K562 (cell line): Measurements from ENCODE around the gene LRP2BP. TPM values are rescaled to one million over a fixed set of nuclear protein-coding genes. Genes with fewer than 3 reads are reported as not detected.

Source experiments
- ATAC-seq: fragments of 200-7000 bp; cut with Tn5 transposase; 3 replicates; pipeline ENCODE4 v1.9.1; 2020; ENCODE audit warnings: moderate library complexity
- BruUV-seq: library from RNA; stranded (reverse); fragments of 400-500 nt; replicated peaks from 2 replicates; lab custom pipeline; 2021; lab: Mats Ljungman, UMichigan
- CTCF ChIA-PET: fragments of 300-600 bp; formaldehyde crosslinking; extraction: SDS; loops from one replicate; lab custom pipeline; 2021; ENCODE audit warnings: low intra/inter-chr PET ratio; lab: Yijun Ruan, JAX
- POLR2A ChIA-PET: fragments of 300-600, 350-650 bp; sonication (Branson Sonifier 250); formaldehyde crosslinking; extraction: SDS; loops from one replicate; lab custom pipeline; 2021; ENCODE audit warnings: antibody characterized with exemption, inconsistent platforms; lab: Yijun Ruan, JAX
- DNase-seq, 4 experiments: peaks; one replicate each; pipeline versions ENCODE4 v3.0.0 to v3.0.0-alpha.2; 2011 to 2018; ENCODE audit warnings: low spot score in 3 of 4, mixed read lengths in 3 of 4; ENCODE audit errors: extremely low read depth in 1 of 4
- FAIRE-seq: peaks from 2 replicates; lab custom pipeline; 2011; peaks lifted over from hg19 to GRCh38; lab: Jason Lieb, UNC
- H2AFZ ChIP-seq: 2 replicates; pipeline ENCODE4 v1.6.0; 2011; ENCODE audit warnings: low read depth, low read length, control low read depth, inconsistent platforms
- H3K27ac ChIP-seq: fragments of 200-600 bp; 3 replicates; pipeline ENCODE4 v1.8.0; 2011; ENCODE audit warnings: low read depth, mild to moderate bottlenecking, control low read depth, inconsistent platforms, low read length, moderate library complexity, mixed read lengths; ENCODE audit errors: extremely low read depth
- H3K27me3 ChIP-seq, 2 experiments: fragments of 300-600 bp in 1 of 2; 2 replicates in 1 of 2; 3 replicates in 1 of 2; pipeline versions ENCODE4 v1.6.0 to v1.8.0; 2011; ENCODE audit warnings: inconsistent platforms in 2 of 2, low read length in 2 of 2, mild to moderate bottlenecking in 1 of 2, mixed read lengths in 1 of 2, moderate library complexity in 1 of 2; ENCODE audit not compliant: control insufficient read depth in 2 of 2, insufficient read depth in 2 of 2
- H3K36me3 ChIP-seq: fragments of 300-600 bp; 3 replicates; pipeline ENCODE4 v1.8.0; 2011; ENCODE audit warnings: mild to moderate bottlenecking, low read length, inconsistent platforms; ENCODE audit not compliant: control insufficient read depth, insufficient read depth
- H3K4me1 ChIP-seq, 2 experiments: fragments of 200-600 bp in 1 of 2; replicated peaks in 1 of 2; 2 replicates in 1 of 2; 3 replicates in 1 of 2; pipeline versions ENCODE4 v1.5.1 to v1.8.0; 2011; ENCODE audit warnings: inconsistent platforms in 2 of 2, low read length in 2 of 2, mild to moderate bottlenecking in 1 of 2, mixed read lengths in 1 of 2, moderate library complexity in 1 of 2; ENCODE audit not compliant: control insufficient read depth in 2 of 2, insufficient read depth in 2 of 2
- H3K4me2 ChIP-seq: 2 replicates; pipeline ENCODE4 v1.6.1; 2011; ENCODE audit warnings: low read length, control low read depth, inconsistent platforms, mixed read lengths; ENCODE audit not compliant: insufficient read depth
- H3K4me3 ChIP-seq: fragments of 200-600 bp; sonication (generic), shearing (Covaris generic); 2 replicates; pipeline ENCODE4 v1.5.1; 2016; ENCODE audit warnings: control low read depth, inconsistent platforms
- H3K79me2 ChIP-seq: fragments of 200-600 bp; 3 replicates; pipeline ENCODE4 v1.8.0; 2011; ENCODE audit warnings: low read length, inconsistent platforms; ENCODE audit not compliant: control insufficient read depth, insufficient read depth
- H3K9ac ChIP-seq, 2 experiments: 2 replicates each; pipeline versions ENCODE4 v1.6.0 to v1.6.1; 2011; ENCODE audit warnings: low read depth in 2 of 2, low read length in 2 of 2, control low read depth in 1 of 2, inconsistent platforms in 1 of 2, mild to moderate bottlenecking in 1 of 2, mixed read lengths in 1 of 2; ENCODE audit not compliant: insufficient read depth in 1 of 2
- H3K9me1 ChIP-seq: one replicate; pipeline ENCODE4 v1.6.0; 2011; ENCODE audit warnings: inconsistent platforms, mild to moderate bottlenecking, low read length, moderate library complexity; ENCODE audit not compliant: control insufficient read depth, insufficient read depth
- H3K9me3 ChIP-seq: replicated peaks from 2 replicates; pipeline ENCODE4 v1.5.1; 2011; ENCODE audit warnings: low read depth, low read length, inconsistent platforms; ENCODE audit not compliant: control insufficient read depth, insufficient read depth
- H4K20me1 ChIP-seq: replicated peaks from 2 replicates; pipeline ENCODE4 v1.6.1; 2011; ENCODE audit warnings: low read length, inconsistent platforms, mixed read lengths; ENCODE audit not compliant: control insufficient read depth, insufficient read depth
- ARID1B ChIP-seq: fragments of 450-650 bp; IDR thresholded peaks from 2 replicates; pipeline ENCODE4 v1.6.1; 2016; ENCODE audit warnings: antibody characterized with exemption, mild to moderate bottlenecking, inconsistent platforms
- CBFA2T3 ChIP-seq: fragments of 450-650 bp; IDR thresholded peaks from 2 replicates; pipeline ENCODE4 v1.6.1; 2017
- CBX2 ChIP-seq: fragments of 200-600 bp; sonication (generic); IDR thresholded peaks from one replicate; pipeline ENCODE4 v1.6.1; 2012; ENCODE audit warnings: mild to moderate bottlenecking, low read length, inconsistent platforms; ENCODE audit not compliant: insufficient read depth, poor library complexity, severe bottlenecking
- SPI1 ChIP-seq: IDR thresholded peaks from 2 replicates; pipeline ENCODE4 v1.6.1; 2011; ENCODE audit warnings: low read depth, low read length, control low read depth, borderline replicate concordance
- ZKSCAN1 ChIP-seq: fragments of 150-350 bp; IDR thresholded peaks from 2 replicates; pipeline ENCODE4 v1.6.1; 2016; ENCODE audit warnings: low read depth, low read length
- ZNF133 ChIP-seq: fragments of 250-450 bp; sonication (Bioruptor Pico); IDR thresholded peaks from 2 replicates; pipeline ENCODE4 v1.4.0; 2020; ENCODE audit warnings: mild to moderate bottlenecking
- WGBS: fragments of 100-300 bp; shearing (Covaris generic); methylation state at CpG from one replicate; pipeline ENCODE4 v1.1.6; 2016; ENCODE audit warnings: low coverage, mixed read lengths; ENCODE audit not compliant: insufficient coverage; ENCODE audit errors: missing lambda C conversion rate; 5-methylcytosine and 5-hydroxymethylcytosine counted together
- in situ Hi-C: fragments of 300-500 bp; cut with MboI; formaldehyde crosslinking; loops from 4 replicates; pipeline ENCODE4 v1.15.0; 2018; ENCODE audit warnings: inconsistent platforms, mixed read lengths
- intact Hi-C: fragments of 100-400 bp; cut with micrococcal nuclease; formaldehyde crosslinking; loops from 2 replicates; pipeline ENCODE4 v1.14.2; 2022
- polyA plus RNA-seq, 8 experiments: library from polyadenylated mRNA; depleted of rRNA in 4 of 8; stranded (reverse) in 5 of 8; unstranded in 3 of 8; fragments of >200 nt; fragmentation: Nextera tagmentation in 2 of 8; fragmentation: Illumina TruSeq in 1 of 8; extraction: Ambion mirVana in 2 of 8; extraction: Trizol in 1 of 8; gene quantifications; 2 replicates each; pipeline versions ENCODE4 v1.2.1 to v1.2.3, GENCODE V29; 2011 to 2014; ENCODE audit warnings: inconsistent platforms in 1 of 8, missing spikeins in 1 of 8
- total RNA-seq, 7 experiments: library from RNA; depleted of rRNA in 6 of 7; stranded (reverse); fragments of >200 nt in 6 of 7; fragmentation: Illumina TruSeq in 2 of 7; extraction: Trizol in 2 of 7; gene quantifications; 2 replicates each; pipeline versions ENCODE4 v1.2.1 to v1.2.3, GENCODE V29; 2011 to 2021; ENCODE audit warnings: low replicate concordance in 1 of 7
- TF ChIP-seq, protein P1 (sequence below): fragments of 250-450 bp; sonication (Bioruptor Pico); IDR thresholded peaks from 2 replicates; pipeline ENCODE4 v1.4.0; 2020; ENCODE audit warnings: mild to moderate bottlenecking, moderate library complexity

Gene LRP2BP
- total and polyA plus RNA-seq, 9 of the 15 experiments (the other 6 are each of a cell fraction or from before 2014, with no cell fraction given) = 0.42 to 2.1 (median 0.62) TPM

DNA sequence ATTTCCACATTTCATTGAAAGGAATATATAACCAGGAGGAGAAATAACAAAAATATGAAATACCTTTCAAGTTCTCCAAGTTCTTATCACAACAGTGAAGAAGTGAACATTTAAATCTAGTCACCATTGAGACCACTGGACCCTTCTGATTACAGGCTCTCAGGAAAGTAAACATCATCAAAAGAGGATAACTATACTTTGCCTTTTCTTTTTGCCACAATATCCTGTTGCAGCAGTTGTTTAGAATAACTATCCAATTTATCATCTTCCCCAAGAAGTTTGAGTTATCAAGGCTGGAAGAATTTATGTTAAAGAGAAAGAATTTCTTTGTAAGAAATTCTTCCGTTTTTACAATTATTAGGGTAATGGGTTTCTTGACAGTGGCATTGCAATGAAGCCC, 3.6 kb downstream of the LRP2BP start:
- H3K36me3 ChIP-seq = no peaks in the 10 kb centered on the region; the same call in 2 of the 3 replicates
- H4K20me1 ChIP-seq = no peaks in the 10 kb centered on the region
- WGBS = 29% methylated on average over 1 of the region's 1 CpG
- intact Hi-C loops (no loop called here), in situ Hi-C loops (loop anchor here (10.0 kb wide), 1 partner anchor 187 kb away; the partner anchor contains the start of genes CFAP97 and SNX25)
- H3K9me3 ChIP-seq = no peaks in the 10 kb centered on the region
- ATAC-seq = no peak
- H2AFZ ChIP-seq = no peak overlapping the region
- H3K4me3 ChIP-seq = no peak overlapping the region
- FAIRE-seq = no peak
- DNase-seq = no peak
- BruUV-seq = no TSS peak
- TF ChIP-seq CBFA2T3 (peak; percentile 46; the same call in 1 of the 2 replicates), ZNF133 (CRISPR knock-in tag) (no peak), ARID1B (peak; percentile 33; the same call in 1 of the 2 replicates)
- H3K4me1 ChIP-seq = peaks cover 0 to 14% of the 10 kb centered on the region in 2 experiments; a peak in 4 of 5 replicates
- no peak overlapping the region for H3K4me2 ChIP-seq
- POLR2A ChIA-PET = no interaction called here
- H3K27me3 ChIP-seq = no peaks in the 10 kb centered on the region
- CTCF ChIA-PET = no interaction called here
- H3K9me1 ChIP-seq = no peaks in the 10 kb centered on the region
- H3K27ac ChIP-seq = no peak overlapping the region
- no peak overlapping the region for H3K9ac ChIP-seq
- peaks cover 22% of the 10 kb centered on the region for H3K79me2 ChIP-seq

DNA sequence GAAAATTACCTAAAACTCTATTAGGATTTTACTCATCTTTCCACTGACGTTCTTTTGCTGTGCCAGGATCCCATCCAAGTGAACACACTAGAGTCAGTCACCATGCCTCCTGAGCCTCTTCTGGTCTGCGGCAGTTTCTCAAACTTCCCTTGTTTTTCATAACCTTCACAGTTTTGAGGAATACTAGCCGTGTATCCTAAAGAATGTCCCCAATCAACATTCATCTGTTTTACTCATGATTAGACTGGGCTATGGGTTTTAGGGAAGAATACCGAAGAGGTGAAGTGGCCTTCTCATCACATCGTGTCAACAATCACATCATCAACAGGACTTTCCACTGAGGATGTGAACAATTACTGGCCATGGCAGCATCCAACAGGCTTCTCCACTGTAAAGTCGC, 4.8 kb downstream of the LRP2BP start:
- Histone ChIP-seq H3K4me3 (no peak overlapping the region), H3K36me3 (no peaks in the 10 kb centered on the region; the same call in 2 of the 3 replicates), H3K79me2 (peaks cover 20% of the 10 kb centered on the region), H2AFZ (no peak overlapping the region), H3K4me1 (peaks cover 4 to 6% of the 10 kb centered on the region in 2 experiments), H3K27ac (no peak overlapping the region), H3K9me3 (no peaks in the 10 kb centered on the region), H3K27me3 (no peaks in the 10 kb centered on the region), H3K9me1 (no peaks in the 10 kb centered on the region), H4K20me1 (no peaks in the 10 kb centered on the region), H3K9ac (no peak overlapping the region), H3K4me2 (no peak overlapping the region)
- 87% methylated on average over 6 of the region's 6 CpGs for WGBS
- FAIRE-seq = no peak
- no peak for DNase-seq
- ChIA-PET POLR2A (interaction anchor here (1.8 kb wide), 1 partner anchor 12 kb away, joined by 5 read pairs; no protein-coding TSS in a partner anchor), CTCF (no interaction called here)
- intact Hi-C loops = no loop called here
- no TSS peak for BruUV-seq
- in situ Hi-C loops = loop anchor here (10.0 kb wide), 1 partner anchor 186 kb away; the partner anchor contains the start of genes CFAP97 and SNX25
- ATAC-seq = no peak
- TF ChIP-seq, protein P1, sequence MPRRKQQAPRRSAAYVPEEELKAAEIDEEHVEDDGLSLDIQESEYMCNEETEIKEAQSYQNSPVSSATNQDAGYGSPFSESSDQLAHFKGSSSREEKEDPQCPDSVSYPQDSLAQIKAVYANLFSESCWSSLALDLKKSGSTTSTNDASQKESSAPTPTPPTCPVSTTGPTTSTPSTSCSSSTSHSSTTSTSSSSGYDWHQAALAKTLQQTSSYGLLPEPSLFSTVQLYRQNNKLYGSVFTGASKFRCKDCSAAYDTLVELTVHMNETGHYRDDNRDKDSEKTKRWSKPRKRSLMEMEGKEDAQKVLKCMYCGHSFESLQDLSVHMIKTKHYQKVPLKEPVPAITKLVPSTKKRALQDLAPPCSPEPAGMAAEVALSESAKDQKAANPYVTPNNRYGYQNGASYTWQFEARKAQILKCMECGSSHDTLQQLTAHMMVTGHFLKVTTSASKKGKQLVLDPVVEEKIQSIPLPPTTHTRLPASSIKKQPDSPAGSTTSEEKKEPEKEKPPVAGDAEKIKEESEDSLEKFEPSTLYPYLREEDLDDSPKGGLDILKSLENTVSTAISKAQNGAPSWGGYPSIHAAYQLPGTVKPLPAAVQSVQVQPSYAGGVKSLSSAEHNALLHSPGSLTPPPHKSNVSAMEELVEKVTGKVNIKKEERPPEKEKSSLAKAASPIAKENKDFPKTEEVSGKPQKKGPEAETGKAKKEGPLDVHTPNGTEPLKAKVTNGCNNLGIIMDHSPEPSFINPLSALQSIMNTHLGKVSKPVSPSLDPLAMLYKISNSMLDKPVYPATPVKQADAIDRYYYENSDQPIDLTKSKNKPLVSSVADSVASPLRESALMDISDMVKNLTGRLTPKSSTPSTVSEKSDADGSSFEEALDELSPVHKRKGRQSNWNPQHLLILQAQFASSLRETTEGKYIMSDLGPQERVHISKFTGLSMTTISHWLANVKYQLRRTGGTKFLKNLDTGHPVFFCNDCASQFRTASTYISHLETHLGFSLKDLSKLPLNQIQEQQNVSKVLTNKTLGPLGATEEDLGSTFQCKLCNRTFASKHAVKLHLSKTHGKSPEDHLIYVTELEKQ (CRISPR knock-in tag) = no peak
- TF ChIP-seq CBX2 = no peak
- no peak for TF ChIP-seq ZKSCAN1
- TF ChIP-seq SPI1 = no peak
